NCI-H1417 (cell line): ENCODE results near the gene SCRG1.
A peak's percentile ranks its signal among the peaks of the same experiment; 100 is the strongest.

Source experiments
- DNase-seq, 3 experiments: peaks; one replicate each; lab custom pipeline; 2025; lab: John Stamatoyannopoulos, UW

The SCRG1 gene

DNA sequence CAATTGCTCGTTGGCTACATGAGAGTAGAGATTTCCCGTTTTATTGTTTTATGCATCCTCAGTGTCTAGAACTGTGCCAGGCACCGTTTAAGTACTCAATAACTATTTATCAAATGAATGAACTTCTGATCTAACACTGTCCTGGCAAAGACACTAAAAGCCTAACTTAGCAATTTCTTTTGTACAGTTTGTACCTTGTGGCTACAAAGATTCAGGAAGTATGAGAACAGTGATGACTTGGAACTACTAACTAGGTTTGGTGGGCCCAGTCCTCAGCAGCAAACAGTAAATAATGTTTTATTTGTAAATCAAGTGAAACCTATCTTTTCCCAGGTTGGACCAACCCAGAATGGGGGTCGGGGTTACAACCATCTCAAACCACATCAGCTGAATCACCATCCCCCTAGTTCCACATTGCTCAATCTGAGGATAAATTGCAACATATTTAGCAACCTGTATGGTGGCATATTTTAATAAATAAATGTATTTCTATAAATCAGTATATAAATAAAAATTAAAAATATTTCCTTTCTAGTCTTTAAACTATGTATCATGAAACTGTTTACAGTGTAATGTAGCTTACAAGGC is 12.3 kb upstream of the SCRG1 start:
- no peak for DNase-seq

DNA sequence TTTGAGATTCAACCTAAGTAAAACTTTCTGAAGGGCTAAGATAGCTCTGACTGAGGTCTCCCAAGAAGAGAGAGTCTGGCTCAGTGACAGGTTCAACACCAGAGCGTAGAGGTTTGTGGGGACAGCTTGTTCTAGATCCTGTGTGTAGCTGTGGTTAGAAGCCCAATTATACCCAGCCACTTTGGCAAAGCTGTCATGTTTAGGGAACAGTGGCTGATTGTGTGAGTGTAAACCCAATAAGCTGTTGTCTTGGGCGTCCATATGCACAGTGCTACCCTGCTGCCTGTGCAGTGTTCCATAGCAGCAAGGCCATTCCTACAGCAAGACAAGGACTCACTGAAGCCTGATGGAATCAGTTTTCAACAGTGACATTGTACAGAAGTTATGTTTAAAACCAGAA is 11.2 kb upstream of the SCRG1 start:
- DNase-seq: no peak

DNA sequence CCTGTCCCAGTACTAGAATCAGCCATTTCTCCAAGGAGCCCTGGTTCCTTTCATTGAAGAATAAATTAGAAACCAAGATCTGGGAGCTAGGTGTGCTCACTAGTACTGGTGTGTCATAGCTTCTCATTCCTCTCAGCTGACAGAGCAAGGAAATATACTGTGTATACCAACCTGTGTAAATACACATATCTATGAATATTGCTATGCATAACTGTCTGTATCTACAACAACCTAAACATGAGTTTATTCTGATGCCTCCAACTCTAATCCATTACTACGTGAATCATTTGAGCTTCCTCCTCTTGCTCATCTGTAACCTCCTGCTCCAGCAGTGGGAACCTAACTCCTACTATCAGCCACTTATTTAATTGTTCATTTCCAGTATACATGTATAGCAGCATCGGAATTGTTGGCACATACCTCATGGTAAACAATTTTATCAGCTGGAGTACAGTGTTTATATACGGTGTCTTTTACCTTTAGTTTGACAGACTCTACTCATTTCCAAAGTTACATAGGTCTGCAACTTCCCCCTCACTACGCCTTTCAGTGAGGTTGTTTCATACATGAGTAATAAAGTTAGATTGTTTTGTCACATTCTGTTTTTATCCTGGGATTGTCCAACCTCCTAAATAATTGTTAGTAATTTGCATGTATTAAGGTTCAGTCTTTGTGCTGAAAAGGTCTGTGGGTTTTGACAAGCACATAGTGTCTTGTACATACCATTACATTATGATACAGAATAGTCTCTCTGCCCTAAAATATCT is 7.1 kb upstream of the SCRG1 start:
- DNase-seq: no peak

DNA sequence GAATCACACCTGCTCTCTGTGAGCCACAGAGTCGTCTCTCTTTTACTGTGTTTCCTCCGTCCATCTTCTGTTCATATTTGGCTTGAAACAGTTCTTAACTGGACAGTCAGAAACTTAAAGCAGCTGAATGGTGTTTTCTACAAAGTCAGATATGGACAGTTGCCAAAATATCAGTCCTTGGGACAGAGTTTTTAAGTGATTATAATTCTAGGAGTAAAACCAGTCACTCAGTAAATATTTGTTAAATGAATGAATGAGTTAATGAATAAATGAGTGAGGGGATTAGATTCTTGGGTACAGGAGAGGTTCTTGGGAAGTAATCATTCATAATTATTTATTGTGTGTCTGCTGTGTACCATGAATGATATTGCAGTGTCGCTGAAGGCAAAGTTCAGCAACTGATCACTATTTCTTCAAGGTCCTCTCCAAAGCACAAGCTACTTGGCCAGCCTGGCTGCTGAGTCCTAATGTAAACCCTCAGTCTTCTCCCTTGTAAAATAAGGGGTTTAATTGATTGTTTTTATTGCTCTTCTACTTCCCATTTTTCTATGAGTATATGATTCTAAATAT is 5.5 kb upstream of the SCRG1 start:
- DNase-seq: no peak

DNA sequence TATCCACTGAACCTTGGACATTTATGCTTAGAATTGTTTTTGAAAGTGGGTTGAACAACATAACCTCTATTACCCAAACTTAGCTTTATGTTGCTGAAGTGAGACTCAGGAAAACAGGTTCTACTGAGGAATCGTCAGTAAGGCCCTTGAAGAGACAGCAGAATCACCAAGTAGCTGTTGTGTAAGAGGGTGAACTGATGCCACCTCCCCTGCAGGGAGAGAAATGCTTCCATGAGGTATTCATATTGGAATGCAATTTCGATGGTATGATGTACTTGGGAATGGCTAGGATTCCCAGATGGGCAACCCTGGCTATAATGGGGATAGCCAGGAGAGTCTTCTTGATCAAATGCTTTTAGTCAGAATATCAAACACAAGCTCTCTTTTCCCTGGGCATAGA is 4.1 kb upstream of the SCRG1 start:
- no peak for DNase-seq

- DNase-seq: no peak
Observed at GRCh38 chr4:173401063-173401462, 2.1 kb upstream of the SCRG1 start.

DNA sequence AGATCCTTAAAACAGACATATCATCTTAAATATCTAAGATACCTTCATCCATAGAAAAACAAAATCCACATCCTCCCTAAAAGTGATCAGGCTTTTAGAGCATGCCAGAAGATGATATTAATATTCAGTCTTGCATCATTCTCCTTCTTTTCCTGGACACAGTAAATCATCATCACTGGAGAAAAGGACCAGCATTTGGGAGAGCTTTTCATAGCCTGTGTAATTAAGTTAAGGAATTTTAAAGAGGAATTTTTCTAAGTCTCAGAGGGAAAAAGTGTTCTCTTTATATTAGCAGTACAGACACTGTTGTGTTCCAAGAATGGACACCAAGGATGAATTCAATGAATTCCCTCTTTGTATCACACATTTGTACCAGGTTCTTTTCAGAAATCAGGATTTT is 696 bp downstream of the SCRG1 start:
- no peak for DNase-seq

DNA sequence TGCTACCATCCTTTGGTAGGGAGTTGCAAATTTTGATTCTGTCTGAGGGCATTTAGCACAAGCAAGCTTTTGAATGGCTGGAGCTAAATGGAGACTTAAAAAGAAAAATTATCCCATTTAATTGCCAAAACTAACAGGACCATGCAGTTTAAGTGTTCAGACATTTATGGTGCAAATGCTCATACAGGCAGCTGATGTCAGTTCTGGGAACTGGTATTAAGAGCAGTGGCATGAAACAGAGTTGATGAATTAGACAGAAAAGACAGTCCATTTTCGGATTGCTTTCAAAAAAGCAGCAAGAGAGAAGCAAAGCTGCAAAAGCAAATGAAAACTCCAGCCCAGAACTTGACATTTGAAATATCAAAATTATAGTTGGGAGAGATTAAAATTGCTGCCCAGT is 1.3 kb downstream of the SCRG1 start:
- DNase-seq: no peak

GRCh38 chr4:173391701-173392100 is 7.2 kb downstream of the SCRG1 start:
- DNase-seq: no peak

- DNase-seq: no peak
Observed at GRCh38 chr4:173386751-173387150, 12.2 kb downstream of the SCRG1 start.

GRCh38 chr4:173382349-173382748 is 16.6 kb downstream of the SCRG1 start:
- no peak for DNase-seq

GRCh38 chr4:173381610-173382009 is 17.3 kb downstream of the SCRG1 start:
- no peak for DNase-seq

DNA sequence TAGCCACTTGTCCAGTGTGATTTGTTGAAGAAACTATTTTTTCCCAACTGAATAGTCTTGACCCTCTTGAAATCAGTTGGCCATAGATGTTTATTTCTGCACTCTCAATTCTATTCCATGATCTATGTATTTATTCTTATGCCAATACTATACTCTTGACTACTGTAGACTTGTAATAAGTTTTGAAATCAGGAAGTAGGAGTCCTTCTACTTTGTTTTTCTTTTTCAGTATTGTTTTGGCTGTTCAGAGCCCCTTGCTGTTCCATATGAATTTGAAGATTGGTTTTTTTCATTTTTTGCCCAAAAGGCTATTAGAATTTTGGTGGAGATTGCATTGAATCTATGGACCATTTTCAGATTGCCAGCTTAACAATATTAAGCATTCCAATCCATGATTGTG is 17.9 kb downstream of the SCRG1 start:
- no peak for DNase-seq

- DNase-seq: no peak
Observed at GRCh38 chr4:173379929-173380328, 19.0 kb downstream of the SCRG1 start.

- no peak for DNase-seq
Observed at GRCh38 chr4:173374588-173374987, 24.3 kb downstream of the SCRG1 start.

- peak; percentile 24 to 90 (median 81) for DNase-seq
Observed at GRCh38 chr4:173371292-173372192, 27.4 kb downstream of the SCRG1 start.

DNA sequence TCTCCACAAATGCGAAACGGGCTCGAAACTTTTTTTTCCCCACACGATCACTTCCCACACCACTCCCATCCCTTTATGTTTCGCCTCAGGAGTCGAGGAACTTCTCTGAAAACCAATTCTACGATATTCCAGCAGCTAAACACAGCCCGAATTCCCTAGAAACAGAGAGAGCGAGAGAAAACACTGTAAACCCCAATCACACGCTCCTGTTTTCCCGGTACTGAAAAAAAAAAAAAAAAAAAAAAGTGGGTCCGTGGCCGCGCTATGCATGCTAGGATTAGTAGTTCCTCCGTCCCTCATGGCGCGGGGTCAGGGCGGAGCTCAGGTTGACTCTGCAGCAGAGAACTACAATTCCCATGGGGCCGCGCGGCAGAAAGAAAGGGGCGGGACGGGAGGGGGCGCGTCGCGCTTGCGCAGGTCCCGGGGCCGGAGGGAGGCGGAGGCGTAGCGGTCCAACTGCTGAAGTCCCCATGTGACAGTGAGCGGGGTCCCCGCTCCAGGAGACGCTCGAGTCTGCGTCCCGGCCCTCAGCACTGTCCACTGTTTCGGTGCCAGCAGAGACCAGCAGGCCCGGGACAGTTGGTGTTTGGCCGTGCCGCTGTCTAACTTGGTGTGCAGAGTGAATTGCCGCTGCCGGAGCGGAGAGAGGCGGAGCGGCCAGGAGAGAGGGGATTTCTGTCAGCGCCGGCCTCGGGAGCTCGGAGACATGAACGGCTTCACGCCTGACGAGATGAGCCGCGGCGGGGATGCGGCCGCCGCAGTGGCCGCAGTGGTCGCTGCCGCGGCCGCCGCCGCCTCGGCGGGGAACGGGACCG is 28.2 kb downstream of the SCRG1 start, which contains the start of gene SAP30:
SAP30 (plus strand) TSS at position 478 of the 815 bp plus-strand sequence; CDS start at position 707, 229 bp downstream.
- peak; percentile 93 to 99 (median 97) for DNase-seq

DNA sequence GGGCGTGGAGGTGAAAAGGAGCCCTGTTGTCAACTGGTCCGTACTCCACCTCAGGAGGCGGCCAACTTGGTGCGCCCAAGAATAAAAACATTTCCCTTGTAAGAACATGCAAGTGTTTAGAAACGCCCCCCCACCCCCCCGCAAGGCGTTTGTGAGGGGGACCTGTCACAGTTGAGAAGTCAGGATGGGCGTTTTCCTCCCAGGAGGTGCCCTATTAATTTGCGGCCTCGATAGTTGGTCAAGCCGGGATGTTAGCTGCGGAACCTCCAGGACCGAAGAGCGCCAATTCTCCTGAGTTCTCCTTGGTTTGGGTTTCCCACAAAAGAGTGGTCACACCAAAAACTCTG is 28.8 kb downstream of the SCRG1 start:
- DNase-seq: no peak

- no peak for DNase-seq
Observed at GRCh38 chr4:173367946-173368345, 31.0 kb downstream of the SCRG1 start.

- DNase-seq: peak in 1 of 3 experiments; percentile 49
Observed at GRCh38 chr4:173367285-173367684, 31.6 kb downstream of the SCRG1 start.

GRCh38 chr4:173365359-173365996 is 33.4 kb downstream of the SCRG1 start:
- DNase-seq: peak in 1 of 3 experiments; percentile 23
